HG03139 (cell line): Measurements from ENCODE around the gene PGGHG.
"Not testable (repeated sequence)": the region's sequence is repeated elsewhere in the genome, so short reads cannot be mapped to it uniquely, and the experiment has no call there.

Experiments used
- ATAC-seq: cut with Tn5 transposase; IDR thresholded peaks from one replicate; pipeline ENCODE4 v1.9.1; 2021; ENCODE audit not compliant: unreplicated experiment

The PGGHG gene

DNA sequence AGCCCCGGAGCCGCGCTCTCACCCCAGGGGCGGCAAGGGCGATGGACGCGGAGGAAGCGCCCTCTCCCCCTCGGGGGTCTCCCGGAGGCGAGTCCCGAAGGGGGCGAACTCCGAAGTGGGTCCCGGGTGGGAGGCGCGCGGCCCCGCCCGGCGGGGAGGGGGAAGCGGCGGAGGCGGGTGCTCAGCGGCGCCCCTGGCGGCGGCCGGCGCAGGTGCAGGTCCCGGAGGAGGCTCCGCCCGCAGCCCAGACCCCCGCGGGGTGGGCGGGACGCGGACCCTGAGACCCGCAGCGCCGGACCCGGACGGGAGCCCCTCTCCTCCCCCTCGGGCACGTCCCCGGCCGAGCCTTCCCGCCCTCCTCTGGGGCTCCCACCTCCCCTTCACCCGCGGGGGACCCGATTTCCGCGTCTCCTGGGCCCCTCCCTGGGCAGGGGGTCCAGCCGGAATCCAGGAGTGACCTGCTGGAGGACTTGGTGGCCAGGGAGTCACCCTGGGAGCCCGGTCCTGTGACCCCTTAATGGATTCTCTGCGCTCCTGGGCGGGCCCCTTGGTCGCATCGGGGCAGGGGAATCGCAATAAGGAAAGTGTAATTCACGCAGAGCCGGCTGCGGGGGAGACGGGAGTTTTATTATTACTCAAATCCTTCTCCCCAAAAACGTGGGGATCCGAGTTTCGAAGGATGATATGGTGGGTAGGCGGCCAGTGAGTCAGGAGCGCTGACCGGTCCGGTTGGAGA lies 22.3 kb downstream of the PGGHG start:
- ATAC-seq = not testable (repeated sequence)

DNA sequence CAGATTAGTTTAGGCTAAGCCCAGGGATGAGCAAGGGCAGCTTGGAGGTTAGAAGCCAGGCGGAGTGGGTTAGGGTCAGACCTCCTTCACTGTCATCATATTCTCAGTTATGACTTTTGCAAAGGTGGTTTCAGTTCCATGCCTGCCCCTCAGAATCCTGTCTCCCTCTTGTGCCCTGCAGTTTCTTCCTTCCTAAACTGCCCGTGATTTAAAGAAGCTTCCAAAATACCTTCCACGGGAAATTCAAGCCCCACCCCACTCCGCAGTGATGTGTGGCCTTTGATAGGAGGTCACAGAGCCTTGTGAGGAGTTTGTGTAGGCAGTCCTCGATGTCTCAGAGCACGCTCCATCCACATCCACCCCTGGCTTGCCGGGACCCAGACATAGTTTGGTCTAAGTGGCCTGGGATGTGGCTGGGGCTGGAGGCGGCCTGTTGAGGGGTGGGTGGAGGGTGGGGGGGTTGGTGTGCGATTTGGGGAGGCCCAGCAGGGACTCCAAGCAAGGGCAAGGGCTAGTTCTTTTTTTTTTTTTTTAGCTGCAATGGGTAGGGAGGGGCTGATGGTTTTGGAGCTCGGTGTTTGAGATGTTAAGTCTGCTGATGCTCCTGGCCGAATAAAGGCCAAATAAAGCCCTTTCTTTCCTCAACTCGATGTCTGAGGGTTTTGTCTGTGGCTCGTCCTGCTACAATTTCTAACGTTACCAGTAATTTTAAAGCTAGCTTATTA lies 23.3 kb downstream of the PGGHG start:
- ATAC-seq = no peak

DNA sequence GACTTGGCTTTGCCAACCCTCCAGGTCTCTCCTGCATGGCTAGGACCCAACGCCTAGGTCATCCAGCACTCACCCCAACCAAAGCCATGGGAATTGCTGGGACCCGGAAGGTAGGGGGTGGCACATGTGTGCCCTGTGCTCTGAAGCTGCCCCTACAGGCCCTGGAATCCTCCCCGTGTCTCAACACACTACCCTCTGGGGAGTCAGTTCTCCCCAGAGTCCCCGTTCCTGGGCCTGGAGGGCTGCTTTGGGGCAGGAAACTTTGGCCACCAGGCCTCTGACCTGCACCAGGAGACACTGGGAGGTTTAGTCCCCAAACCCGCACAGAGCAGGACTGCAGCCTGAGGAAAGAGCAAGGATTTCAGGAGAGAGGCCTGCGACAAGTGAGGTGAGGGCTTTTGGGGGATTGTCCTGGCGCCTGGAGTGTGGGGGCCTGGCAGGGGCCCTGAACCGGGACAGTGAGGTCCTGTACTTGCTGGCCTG lies 24.4 kb downstream of the PGGHG start:
- no peak for ATAC-seq

DNA sequence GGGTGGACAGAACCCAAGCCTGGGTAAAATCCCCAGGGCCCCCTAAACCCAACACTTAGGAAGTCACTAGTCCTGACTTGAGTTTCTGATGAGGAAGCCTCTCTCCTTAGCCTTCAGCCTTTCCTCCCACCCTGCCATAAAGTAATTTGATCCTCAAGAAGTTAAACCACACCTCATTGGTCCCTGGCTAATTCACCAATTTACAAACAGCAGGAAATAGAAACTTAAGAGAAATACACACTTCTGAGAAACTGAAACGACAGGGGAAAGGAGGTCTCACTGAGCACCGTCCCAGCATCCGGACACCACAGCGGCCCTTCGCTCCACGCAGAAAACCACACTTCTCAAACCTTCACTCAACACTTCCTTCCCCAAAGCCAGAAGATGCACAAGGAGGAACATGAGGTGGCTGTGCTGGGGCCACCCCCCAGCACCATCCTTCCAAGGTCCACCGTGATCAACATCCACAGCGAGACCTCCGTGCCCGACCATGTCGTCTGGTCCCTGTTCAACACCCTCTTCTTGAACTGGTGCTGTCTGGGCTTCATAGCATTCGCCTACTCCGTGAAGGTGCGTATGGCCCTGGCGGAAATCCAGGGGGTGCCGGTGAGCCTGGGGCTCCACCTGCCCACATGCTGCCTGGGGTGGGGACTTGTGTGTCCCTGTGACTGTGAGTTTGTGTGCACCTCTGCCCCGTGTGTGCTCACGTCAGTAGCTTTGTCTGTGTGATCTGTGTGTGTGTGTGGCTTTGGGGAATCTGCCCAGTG lies 25.0 kb downstream of the PGGHG start, which contains the start of gene IFITM1:
TSS of gene IFITM1 (plus strand) at position 254 of the 767 bp plus-strand sequence. CDS start at position 385, 131 bp downstream.
- ATAC-seq = no peak

DNA sequence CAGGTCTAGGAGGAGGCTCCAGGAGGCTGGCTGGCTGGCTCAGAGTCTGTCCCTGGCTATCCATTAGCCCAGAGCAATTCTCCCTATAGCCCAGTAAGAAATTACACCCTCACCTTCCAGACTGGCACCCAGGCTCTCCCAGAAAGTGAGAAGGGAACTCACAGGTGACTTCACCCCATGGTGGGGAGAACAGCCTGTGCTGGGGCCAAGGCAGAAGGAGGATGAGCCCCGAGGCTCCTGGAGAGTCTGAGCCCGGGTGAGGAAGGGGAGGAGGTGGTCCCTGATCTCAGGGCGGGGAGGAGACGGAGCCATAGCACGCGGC lies 25.6 kb downstream of the PGGHG start:
- not testable (repeated sequence) for ATAC-seq

DNA sequence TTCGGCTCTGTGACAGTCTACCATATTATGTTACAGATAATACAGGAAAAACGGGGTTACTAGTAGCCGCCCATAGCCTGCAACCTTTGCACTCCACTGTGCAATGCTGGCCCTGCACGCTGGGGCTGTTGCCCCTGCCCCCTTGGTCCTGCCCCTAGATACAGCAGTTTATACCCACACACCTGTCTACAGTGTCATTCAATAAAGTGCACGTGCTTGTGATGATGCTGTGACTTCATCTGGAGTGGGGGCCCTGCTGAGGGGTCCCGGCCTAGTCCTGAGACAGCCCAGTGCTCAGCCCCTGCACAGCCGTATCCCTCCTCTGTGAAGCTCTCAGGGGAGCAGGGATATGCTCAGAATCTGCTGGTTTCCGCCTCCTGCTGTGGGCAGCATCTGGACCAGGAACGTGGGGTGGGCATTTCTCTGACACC lies 26.1 kb downstream of the PGGHG start:
- ATAC-seq = no peak

DNA sequence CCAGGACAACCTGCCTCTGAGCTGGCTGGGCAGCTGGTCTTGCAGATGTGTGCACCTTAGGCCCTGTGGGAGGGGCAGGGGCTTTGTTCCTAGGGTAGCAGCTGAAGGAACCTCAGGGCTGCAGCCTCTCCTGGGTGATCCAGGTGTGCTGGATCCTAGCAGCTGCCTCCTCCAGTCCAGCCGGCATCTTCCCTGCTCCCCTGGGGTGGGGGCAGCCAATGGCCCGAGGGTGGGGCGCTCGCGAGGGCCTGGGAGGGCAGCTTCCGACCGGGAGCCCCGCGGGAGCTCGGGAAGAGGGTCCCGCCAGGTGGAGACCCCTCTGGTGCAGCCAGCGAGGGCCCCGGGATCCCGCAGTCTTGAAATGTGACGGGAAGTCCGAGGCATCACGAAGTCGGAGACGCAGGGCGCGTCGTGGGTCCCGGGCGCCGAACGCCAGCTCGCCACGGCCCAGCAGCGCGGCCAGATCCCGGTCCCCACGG lies 26.6 kb downstream of the PGGHG start:
- ATAC-seq = no peak

DNA sequence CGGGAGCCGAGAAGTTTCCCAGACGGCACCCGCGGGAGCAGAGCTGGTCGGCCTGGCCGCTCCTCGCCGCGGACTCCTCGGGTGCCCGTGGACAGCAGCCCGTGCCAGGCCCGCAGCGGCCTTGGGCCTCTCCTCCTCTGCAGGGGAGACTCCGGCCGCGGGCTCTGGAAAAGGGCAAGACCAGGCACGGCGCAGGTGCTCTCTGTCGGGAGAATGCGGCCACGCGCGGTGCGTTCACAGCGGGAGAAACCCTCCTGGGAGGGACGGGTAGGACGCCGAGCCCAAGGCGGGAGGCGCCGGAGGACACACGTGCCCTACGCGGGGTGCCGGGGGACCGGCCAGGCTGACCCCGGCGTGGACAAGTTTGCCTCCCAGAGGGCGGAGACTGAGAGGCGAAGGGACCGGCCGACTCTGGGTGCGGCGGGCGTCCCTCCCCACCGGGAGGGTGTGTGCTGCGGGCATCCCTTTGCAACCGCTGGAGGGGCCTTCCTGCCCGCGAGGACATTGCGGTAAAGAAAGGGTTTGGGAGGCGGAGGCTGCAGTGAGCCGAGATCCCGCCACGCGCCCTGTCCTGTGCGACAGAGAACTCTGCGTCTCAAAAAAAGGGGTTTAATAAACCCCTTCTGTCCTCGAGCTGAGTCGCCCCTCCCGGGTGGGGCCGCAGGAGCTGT lies 27.2 kb downstream of the PGGHG start:
- ATAC-seq = no peak

DNA sequence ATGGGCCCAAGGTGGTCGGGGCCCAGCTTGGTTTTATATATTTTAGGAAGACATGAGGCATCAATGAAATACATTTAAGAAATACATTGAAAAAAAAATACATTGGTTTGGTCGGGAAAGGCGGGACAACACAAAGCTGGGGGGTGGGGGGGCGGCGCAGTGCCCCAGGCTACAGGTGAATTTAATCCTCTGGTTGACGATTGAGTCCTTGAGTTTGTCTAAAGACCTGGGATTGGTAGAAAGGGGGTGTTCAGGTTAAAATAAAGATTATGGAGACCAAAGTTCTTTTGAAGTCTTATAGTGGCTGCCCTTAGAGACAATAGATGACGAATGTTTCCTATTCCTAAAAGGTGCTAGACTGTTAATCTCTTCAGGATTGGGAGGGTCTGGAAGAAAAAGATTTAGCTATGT lies 28.0 kb downstream of the PGGHG start:
- no peak for ATAC-seq

DNA sequence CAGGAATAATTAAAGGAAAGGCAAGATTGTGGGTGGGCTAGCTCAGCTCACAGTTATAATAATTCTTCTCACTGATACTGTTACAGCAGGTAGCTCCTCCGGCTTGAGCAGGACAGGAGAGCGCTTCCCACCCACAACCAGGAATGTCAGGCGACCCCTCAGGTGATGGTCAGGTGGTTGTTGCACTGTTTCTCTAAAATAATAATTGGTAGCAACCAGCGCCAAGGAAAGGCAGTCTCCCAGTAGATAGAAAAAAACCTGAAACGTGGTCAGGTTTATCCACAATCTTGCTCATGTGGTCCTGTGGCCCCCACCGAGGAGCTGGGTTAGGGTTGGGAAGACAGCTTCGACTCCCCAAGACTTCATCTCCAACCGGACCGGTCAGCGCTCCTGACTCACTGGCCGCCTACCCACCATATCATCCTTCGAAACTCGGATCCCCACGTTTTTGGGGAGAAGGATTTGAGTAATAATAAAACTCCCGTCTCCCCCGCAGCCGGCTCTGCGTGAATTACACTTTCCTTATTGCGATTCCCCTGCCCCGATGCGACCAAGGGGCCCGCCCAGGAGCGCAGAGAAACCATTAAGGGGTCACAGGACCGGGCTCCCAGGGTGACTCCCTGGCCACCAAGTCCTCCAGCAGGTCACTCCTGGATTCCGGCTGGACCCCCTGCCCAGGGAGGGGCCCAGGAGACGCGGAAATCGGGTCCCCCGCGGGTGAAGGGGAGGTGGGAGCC lies 28.9 kb downstream of the PGGHG start:
- not testable (repeated sequence) for ATAC-seq

DNA sequence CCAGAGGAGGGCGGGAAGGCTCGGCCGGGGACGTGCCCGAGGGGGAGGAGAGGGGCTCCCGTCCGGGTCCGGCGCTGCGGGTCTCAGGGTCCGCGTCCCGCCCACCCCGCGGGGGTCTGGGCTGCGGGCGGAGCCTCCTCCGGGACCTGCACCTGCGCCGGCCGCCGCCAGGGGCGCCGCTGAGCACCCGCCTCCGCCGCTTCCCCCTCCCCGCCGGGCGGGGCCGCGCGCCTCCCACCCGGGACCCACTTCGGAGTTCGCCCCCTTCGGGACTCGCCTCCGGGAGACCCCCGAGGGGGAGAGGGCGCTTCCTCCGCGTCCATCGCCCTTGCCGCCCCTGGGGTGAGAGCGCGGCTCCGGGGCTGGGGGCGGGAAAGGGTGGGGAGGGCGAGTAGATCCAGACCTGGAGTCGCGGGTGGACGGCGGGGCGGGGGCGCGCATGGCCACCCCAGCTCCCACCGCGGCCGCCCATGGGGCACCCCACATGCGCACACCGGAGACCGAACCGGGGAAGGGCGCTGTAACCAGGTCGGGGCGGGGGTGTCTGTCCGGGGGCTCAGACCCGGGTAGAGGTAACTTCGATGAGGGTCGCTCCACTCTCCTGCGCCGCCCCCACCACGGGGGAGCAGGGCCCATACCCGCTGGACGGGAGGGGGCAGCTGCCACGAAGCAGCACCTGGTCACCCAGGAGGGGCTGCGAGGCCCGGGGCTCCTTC lies 29.6 kb downstream of the PGGHG start:
- ATAC-seq = peak; percentile 35

DNA sequence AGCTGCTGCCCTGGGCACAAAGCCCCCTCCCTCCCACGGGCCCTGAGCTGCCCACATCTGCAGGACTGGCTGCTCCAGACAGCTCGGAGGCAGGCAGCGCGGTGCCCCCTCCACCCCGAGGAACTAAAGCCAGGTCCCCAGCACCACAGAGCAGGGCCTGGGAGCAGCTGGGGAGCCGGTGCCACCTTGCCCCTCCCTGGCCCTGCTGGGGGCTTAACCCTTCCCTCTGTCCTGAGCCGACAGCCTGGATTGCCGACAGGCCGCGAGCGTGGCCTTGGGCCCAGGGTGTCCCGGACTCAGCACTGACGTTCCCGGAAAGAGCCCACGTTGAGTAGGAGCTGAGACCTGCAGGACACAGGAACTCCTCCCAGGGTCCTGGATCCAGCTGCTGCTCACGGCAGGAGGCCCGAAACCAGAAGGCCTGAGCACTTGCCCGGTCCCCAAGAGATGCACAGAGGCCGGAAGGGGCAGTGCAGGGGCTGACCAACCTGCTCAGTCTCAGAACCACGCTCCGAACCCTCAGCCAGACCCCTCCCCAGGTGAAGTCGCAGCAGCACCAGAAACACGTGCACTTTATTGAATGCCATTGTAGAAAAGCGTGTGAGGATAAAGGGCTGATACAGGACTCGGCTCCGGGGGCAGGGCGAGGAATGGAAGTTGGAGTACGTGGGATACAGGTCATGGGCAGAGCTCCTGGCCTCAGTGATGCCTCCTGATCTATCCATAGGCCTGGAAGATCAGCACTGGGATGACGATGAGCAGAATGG lies 30.4 kb downstream of the PGGHG start:
- ATAC-seq = peak; percentile 10

DNA sequence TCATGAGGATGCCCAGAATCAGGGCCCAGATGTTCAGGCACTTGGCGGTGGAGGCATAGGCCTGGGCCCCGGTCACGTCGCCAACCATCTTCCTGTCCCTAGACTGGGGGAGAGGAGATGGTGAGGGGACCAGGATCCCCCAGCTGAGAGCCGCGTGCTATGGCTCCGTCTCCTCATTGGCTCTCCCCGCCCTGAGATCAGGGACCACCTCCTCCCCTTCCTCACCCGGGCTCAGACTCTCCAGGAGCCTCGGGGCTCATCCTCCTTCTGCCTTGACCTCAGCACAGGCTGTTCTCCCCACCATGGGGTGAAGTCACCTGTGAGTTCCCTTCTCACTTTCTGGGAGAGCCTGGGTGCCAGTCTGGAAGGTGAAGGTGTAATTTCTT lies 31.0 kb downstream of the PGGHG start:
- ATAC-seq = not testable (repeated sequence)

DNA sequence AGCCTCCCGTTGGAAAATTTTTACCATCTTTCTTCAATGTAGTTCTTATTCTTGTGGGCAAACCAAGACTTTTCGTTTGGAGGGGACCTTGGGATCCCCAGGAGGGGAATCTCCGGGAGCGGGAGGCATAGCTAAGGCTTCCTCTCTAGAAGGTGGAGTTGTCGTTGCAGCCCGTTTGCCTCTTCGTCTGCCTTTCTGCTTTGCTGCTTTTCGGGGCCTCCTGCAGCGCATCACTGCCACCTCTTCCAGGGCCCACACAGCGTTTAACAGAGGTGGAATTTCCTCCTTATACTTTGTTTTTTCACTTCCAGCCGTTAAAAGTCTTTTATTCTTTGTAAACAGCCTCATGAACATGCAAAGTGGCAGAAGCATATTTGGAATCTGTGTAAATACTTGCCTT lies 35.2 kb downstream of the PGGHG start:
- no peak for ATAC-seq

DNA sequence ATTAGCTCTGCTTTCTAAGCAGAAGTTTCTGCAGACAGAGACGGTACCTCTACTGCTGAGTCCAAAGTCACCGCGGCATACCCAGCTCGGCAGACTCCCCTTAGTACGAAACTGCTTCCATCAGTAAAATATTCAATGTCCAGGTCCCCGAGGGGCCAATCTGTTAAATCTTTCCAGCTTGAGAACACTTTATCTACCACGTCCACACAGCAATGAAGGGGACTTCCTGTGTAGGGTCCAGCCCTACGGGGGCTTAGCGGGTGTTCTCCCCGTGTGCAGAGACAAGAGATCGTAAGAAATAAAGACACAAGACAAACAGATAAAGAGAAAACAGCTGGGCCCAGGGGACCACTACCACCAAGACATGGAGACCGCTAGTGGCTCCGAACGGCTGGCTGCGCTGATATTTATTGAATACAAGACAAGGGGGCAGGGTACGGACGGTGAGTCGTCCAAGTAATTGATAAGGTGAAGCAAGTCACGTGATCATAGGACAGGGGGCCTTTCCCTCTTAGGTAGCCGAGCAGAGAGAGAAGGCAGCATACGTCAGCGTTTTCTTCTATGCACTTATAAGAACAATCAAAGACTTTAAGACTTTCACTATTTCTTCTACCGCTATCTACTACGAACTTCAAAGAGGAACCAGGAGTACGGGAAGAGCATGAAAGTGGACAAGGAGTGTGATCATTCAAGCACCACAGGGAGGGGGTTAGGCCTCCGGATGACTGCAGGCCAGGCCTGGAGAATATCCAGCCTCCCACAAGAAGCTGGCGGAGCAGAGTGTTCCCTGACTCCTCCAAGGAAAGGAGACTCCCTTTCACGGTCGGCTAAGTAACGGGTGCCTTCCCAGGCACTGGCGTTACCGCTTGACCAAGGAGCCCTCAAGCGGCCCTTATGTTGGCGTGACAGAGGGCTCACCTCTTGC lies 35.9 kb downstream of the PGGHG start:
- ATAC-seq = not testable (repeated sequence)

DNA sequence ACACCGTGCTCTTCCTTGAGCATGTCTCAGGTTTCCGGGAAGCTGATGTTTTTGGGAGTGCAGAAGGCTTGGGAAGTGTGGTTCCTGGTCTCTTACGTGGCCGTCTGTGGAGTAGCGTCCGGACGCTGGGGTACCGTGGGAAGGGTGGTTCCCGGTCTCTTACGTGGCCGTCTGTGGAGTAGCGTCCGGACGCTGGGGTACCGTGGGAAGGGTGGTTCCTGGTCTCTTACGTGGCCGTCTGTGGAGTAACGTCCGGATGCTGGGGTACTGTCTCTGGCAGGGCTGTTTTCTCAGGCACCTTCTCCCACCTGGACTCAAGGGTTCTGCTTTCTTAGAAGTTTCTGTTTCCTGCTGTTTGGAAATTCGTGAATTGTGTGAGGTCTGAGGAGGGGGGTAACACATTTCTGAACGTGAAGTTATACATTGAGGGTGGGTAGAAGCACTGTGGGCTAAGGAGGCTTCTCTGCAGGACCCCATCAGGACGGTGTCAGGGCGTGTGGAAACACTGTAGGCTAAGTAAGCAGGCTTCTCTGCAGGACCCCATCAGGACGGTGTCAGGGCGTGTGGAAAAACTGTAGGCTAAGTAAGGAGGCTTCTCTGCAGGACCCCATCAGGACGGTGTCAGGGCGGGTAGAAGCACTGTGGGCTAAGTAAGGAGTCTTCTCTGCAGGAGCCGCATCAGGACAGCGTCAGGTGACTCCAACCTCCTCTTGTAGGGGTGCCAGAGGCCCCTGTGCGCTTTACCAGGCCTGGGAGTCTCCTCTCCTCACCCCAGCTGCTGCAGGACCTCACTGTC lies 37.1 kb downstream of the PGGHG start:
- no peak for ATAC-seq

DNA sequence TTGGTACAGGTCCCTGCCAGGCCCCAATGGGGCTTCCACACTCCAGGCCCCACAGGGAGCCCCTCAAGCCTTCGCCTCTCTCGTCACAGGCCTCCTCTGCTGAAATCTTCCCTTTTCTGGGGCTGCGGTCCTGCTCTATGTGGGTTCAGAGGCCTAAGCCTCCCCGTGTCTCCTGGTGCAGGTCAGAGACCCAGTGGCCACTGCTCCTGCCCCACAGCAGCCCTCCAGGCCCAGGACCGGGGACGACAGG lies 37.6 kb downstream of the PGGHG start:
- ATAC-seq = no peak
